Activated naive CD8-positive, alpha-beta T cell treated with anti-CD3 and anti-CD28 coated beads, Interleukin-2, amount 10 ng/mL, durations not matched to agents 7 days and 5 days (primary cell): ENCODE measurements around the gene HRG. TPM values are rescaled to one million over a fixed set of nuclear protein-coding genes. Genes with fewer than 3 reads are reported as not detected.
"Not testable (repeated sequence)": the region's sequence is repeated elsewhere in the genome, so short reads cannot be mapped to it uniquely, and the experiment has no call there.

ENCODE experiments used
- ATAC-seq: fragments of 150-1000 bp; cut with Tn5 transposase; one replicate; pipeline ENCODE4 v1.10.0; 2021; ENCODE audit warnings: low read depth, moderate library complexity
- POLR2A ChIA-PET: fragments of 350-600 bp; sonication (Branson Sonifier 250); formaldehyde crosslinking; loops from one replicate; lab custom pipeline; 2021; ENCODE audit warnings: antibody characterized with exemption; lab: Charles Lee
- DNase-seq: peaks from one replicate; pipeline ENCODE4 v3.0.0; 2021
- H3K27ac Mint-ChIP-seq: one replicate; pipeline ENCODE4 v1.8.0; 2022; ENCODE audit warnings: mild to moderate bottlenecking, mixed read lengths
- H3K27me3 Mint-ChIP-seq: one replicate; pipeline ENCODE4 v1.8.0; 2022; ENCODE audit warnings: mild to moderate bottlenecking, moderate library complexity, mixed read lengths
- H3K36me3 Mint-ChIP-seq: one replicate; pipeline ENCODE4 v1.8.0; 2021; ENCODE audit warnings: mild to moderate bottlenecking, mixed read lengths
- H3K4me1 Mint-ChIP-seq: one replicate; pipeline ENCODE4 v1.8.0; 2021; ENCODE audit warnings: mixed read lengths
- H3K4me3 Mint-ChIP-seq: one replicate; pipeline ENCODE4 v1.8.0; 2022; ENCODE audit warnings: mild to moderate bottlenecking, moderate library complexity, mixed read lengths
- H3K9me3 Mint-ChIP-seq: one replicate; pipeline ENCODE4 v1.8.0; 2021; ENCODE audit warnings: mixed read lengths
- total RNA-seq, 2 experiments: library from RNA; stranded (reverse); gene quantifications; one replicate each; pipeline ENCODE4 v1.2.3, GENCODE V29; 2021

Gene HRG
- total RNA-seq, 2 experiments from 2014 or later: not detected

DNA sequence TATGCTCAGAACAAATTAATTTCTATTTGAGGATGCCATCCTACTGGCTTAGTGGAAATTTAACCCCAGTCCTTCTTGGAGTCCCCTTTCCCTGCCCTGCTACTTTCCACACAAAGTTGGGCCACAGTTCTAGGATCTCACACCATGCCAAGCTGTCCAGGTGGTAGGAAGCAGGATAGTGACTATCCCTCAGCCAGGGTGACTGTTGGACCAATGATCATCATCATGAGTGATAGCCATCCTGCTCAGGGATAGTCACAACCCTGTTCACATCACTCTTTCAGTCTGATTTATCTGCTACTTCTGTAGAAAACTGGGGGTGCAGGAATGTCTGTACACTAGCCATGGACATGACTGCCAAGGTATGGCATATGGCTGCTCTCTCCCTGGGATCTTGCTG lies 12.8 kb downstream of the HRG start:
- Mint-ChIP-seq H3K4me3 (no peak overlapping the region), H3K27ac (no peak overlapping the region), H3K9me3 (peaks cover 1% of the 10 kb centered on the region), H3K36me3 (no peaks in the 10 kb centered on the region), H3K27me3 (peaks cover 65% of the 10 kb centered on the region), H3K4me1 (no peaks in the 10 kb centered on the region)
- POLR2A ChIA-PET: no interaction called here
- DNase-seq: no peak
- no peak for ATAC-seq

DNA sequence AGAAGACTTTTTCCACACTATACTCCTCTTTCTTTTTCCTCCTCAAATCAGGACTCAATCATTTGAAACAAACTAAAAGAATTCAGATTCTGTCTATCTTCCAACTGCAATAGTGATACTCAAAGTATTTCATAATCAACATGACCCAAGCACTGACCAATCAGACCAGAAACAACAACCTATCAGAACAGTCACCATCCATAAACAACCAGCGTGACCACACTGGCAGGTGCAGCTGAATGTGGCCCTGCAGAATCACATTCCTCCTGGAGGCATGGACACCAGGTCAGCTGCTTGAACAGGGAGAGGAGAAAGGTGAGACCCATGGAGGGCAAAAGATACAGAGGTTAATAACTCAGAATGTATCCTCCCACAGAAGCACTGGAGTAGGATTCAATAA lies 13.3 kb downstream of the HRG start:
- H3K9me3 Mint-ChIP-seq: peaks cover 1% of the 10 kb centered on the region
- H3K36me3 Mint-ChIP-seq: no peaks in the 10 kb centered on the region
- ATAC-seq (no peak), DNase-seq (no peak)
- POLR2A ChIA-PET: no interaction called here
- no peak overlapping the region for H3K27ac Mint-ChIP-seq
- H3K4me1 Mint-ChIP-seq: no peaks in the 10 kb centered on the region
- peaks cover 60% of the 10 kb centered on the region for H3K27me3 Mint-ChIP-seq
- no peak overlapping the region for H3K4me3 Mint-ChIP-seq

DNA sequence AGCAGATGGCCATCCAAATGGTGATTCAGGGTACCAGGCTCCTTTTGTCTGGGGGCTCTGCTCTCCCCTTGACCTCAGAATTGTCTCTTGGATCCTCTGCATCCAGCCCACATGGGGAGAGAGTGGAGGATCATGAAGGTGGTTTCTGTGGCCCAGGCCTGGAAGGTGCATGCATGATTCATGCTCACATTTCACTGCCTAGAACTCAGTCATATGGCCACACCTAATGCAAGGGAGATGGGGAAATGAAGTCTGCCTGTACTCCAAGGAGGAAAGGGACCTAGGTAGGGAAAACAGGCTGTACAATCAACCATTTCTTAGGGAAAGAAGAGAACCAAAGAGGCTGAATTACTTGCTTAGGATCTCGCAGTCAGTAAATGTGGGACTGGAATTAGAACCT lies 15.1 kb downstream of the HRG start:
- ATAC-seq (no peak), DNase-seq (no peak)
- Mint-ChIP-seq H3K4me3 (no peak overlapping the region), H3K4me1 (no peaks in the 10 kb centered on the region), H3K27ac (no peak overlapping the region), H3K27me3 (peaks cover 57% of the 10 kb centered on the region), H3K9me3 (peaks cover 13% of the 10 kb centered on the region), H3K36me3 (peaks cover 4% of the 10 kb centered on the region)
- POLR2A ChIA-PET: no interaction called here

DNA sequence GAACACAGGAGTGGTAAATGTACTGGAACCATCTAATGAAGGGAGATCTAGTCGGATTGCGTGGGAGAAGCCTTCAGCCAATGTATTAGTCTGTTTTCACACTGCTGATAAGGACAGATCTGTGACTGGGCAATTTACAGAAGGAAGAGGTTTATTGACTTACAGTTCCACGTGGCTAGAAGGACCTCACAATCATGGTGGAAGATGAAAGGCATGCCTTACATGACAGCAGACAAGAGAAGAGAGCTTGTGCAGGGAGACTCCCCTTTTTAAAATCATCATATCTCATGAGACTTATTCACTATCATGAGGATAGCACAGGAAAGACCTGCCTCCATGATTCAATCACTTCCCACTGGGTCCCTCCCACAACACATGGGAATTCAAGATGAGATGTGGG lies 17.0 kb downstream of the HRG start:
- Mint-ChIP-seq H3K9me3 (peaks cover 16% of the 10 kb centered on the region), H3K36me3 (peaks cover 4% of the 10 kb centered on the region), H3K4me3 (no peak overlapping the region), H3K4me1 (peaks cover 5% of the 10 kb centered on the region), H3K27ac (no peak overlapping the region), H3K27me3 (peaks cover 42% of the 10 kb centered on the region)
- ATAC-seq: no peak
- POLR2A ChIA-PET: interaction anchor here (0.6 kb wide), 1 partner anchor 132 kb away, joined by 3 read pairs; no protein-coding TSS in a partner anchor
- DNase-seq: no peak

DNA sequence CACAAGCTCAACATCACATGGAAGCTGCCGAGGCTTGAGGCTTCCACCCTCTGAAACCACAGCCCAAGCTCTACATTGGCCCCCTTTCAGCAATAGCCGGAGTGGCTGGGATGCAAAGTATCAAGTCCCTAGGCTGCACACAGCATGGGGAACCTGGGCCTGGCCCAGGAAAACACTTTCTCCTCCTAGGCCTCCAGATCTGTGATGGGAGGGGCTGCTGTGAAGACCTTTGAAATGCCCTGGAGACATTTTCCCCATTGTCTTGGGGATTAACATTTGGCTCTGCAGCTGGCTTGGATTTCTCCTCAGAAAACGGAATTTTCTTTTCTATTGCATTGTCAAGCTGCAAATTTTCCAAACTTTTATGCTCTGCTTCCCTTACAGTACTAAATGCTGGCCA lies 18.2 kb downstream of the HRG start:
- DNase-seq (no peak), ATAC-seq (no peak)
- Mint-ChIP-seq H3K4me3 (no peak overlapping the region), H3K36me3 (peaks cover 4% of the 10 kb centered on the region), H3K27me3 (peaks cover 41% of the 10 kb centered on the region), H3K9me3 (peaks cover 16% of the 10 kb centered on the region), H3K27ac (no peak overlapping the region), H3K4me1 (peaks cover 5% of the 10 kb centered on the region)
- POLR2A ChIA-PET: no interaction called here

DNA sequence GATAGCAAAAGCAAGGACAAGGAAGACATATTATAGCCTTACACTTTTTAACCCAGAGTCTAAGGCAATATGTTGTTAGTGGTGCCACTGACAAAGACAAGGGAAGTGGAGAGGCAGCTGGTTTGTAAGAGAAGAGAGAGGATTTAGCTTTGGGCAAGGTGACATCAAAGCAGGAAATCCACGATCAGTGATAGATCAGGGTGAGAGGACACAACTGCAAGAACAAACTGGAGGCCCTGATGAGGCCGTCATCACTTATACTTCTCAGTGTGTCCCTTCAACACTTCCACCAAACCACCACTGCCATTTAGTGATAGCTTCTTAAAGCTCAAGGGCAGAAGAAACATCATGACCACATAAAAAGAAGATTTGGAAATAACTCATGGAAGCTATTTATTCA lies 20.7 kb downstream of the HRG start:
- H3K4me3 Mint-ChIP-seq, DNase-seq, POLR2A ChIA-PET: not testable (repeated sequence)

DNA sequence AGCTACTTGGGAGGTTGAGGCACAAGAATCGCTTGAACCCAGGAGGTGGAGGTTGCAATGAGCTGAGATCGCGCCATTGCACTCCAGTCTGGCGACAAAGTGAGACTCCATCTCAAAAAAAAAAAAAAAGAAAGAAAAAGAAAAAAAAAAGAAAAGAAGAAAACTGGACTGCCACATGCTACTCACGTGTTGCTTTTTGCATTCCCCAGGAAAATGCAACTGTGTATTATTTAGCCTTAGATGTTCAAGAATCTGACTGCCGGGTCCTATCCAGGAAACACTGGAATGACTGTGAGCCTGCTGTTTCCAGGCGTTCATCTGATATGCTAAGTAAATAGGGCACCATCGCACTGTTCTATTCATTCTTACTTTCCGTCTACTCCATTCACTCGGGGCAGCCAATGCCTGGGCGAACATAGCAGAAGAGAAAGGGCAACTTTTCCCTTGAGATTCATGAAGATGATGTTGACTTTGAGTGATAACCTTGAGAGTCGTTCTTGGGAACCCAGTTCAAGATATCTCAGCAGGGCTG lies 21.4 kb downstream of the HRG start:
- ATAC-seq (no peak), DNase-seq (no peak)
- Mint-ChIP-seq H3K4me3 (no peak overlapping the region), H3K4me1 (peaks cover 6% of the 10 kb centered on the region), H3K36me3 (peaks cover 4% of the 10 kb centered on the region), H3K27ac (no peak overlapping the region), H3K27me3 (peaks cover 38% of the 10 kb centered on the region), H3K9me3 (peaks cover 16% of the 10 kb centered on the region)
- POLR2A ChIA-PET: no interaction called here

More for the DNA sequence above, 20.7 kb downstream of the HRG start:
- H3K27ac Mint-ChIP-seq, ATAC-seq, H3K36me3 Mint-ChIP-seq, H3K4me1 Mint-ChIP-seq: not testable (repeated sequence)
- Mint-ChIP-seq H3K27me3 (peaks cover 34% of the 10 kb centered on the region), H3K9me3 (peaks cover 16% of the 10 kb centered on the region)

- H3K9me3 Mint-ChIP-seq, ATAC-seq, DNase-seq, H3K36me3 Mint-ChIP-seq, H3K4me3 Mint-ChIP-seq, H3K4me1 Mint-ChIP-seq, POLR2A ChIA-PET, H3K27ac Mint-ChIP-seq: not testable (repeated sequence)
- H3K27me3 Mint-ChIP-seq: peaks cover 38% of the 10 kb centered on the region
These were observed 24.5 kb downstream of the HRG start for GRCh38 chr3:186690304-186690703.

GRCh38 chr3:186691676-186692075 lies 25.9 kb downstream of the HRG start:
- H3K4me3 Mint-ChIP-seq: no peak overlapping the region
- peaks cover 3% of the 10 kb centered on the region for H3K4me1 Mint-ChIP-seq
- DNase-seq (no peak), ATAC-seq (no peak)
- H3K27ac Mint-ChIP-seq: no peak overlapping the region
- H3K36me3 Mint-ChIP-seq: no peaks in the 10 kb centered on the region
- peaks cover 2% of the 10 kb centered on the region for H3K9me3 Mint-ChIP-seq
- H3K27me3 Mint-ChIP-seq: peaks cover 31% of the 10 kb centered on the region
- POLR2A ChIA-PET: no interaction called here

DNA sequence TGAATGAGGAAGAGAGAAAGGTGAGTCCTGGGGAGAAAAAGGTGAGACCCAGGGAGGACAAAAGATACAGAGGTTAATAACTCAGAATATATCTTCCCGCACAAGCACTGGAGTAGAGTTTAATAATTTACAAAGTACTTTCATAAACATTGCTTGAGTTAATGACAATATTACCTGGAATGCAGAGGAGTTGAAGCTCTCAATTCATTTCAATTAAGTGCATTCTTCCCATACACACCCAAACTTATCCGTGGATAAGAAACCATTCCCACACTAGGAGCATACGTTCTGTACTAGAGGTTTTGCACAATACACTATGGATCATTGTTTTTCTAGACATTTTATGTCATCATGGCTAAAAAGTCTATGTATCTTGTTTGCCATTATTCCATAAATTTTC lies 28.0 kb downstream of the HRG start:
- H3K27ac Mint-ChIP-seq: no peak overlapping the region

GRCh38 chr3:186694288-186695032 lies 28.6 kb downstream of the HRG start:
- no peak overlapping the region for H3K4me3 Mint-ChIP-seq
- no peaks in the 10 kb centered on the region for H3K9me3 Mint-ChIP-seq
- DNase-seq (no peak), ATAC-seq (no peak)
- peaks cover 1% of the 10 kb centered on the region for H3K4me1 Mint-ChIP-seq
- H3K36me3 Mint-ChIP-seq: no peaks in the 10 kb centered on the region
- POLR2A ChIA-PET: no interaction called here
- H3K27ac Mint-ChIP-seq: no peak overlapping the region
- peaks cover 29% of the 10 kb centered on the region for H3K27me3 Mint-ChIP-seq

More for the DNA sequence above, 28.0 kb downstream of the HRG start:
- Mint-ChIP-seq H3K27me3 (peaks cover 28% of the 10 kb centered on the region), H3K4me1 (peaks cover 1% of the 10 kb centered on the region), H3K9me3 (no peaks in the 10 kb centered on the region), H3K36me3 (no peaks in the 10 kb centered on the region), H3K4me3 (no peak overlapping the region)
- POLR2A ChIA-PET: no interaction called here
- DNase-seq (no peak), ATAC-seq (no peak)

DNA sequence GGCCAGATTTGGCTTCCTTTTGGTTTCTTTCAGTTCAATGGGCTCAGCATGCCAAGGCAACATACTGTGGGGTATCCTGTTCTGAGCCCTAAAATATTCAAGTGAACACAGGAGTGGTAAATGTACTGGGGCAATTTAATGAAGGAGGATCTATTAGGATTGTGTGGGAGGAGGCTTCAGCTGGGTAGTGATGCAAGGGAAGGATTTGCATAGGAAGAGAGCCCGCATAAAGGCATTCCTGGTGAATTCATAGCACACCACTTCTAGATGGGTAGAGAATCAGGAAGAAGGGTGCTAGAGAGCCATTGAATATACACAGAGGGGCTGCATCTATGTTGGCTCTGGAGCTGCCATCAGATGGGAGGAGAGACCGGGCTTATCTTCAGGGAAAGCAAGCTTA lies 30.7 kb downstream of the HRG start:
- no peaks in the 10 kb centered on the region for H3K4me1 Mint-ChIP-seq
- ATAC-seq: no peak
- no peaks in the 10 kb centered on the region for H3K36me3 Mint-ChIP-seq

DNA sequence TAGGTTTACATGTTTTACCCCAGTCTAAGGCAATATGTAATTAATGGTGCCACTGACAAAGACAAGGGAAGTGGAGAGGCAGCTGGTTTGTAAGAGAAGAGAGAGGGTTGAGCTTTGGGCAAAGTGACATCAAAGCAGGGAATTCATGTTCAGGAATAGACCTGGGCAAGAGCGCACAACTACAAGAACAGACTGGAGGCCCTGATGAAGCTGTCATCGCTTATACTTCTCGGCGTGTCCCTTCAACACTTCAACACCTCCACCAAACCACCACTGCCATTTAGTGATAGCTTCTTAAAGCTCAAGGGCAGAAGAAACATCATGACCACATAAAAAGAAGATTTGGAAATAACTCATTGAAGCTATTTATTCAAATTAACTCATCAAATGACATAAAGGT lies 31.7 kb downstream of the HRG start:
- Mint-ChIP-seq H3K4me3 (no peak overlapping the region), H3K4me1 (no peaks in the 10 kb centered on the region), H3K27ac (no peak overlapping the region), H3K9me3 (no peaks in the 10 kb centered on the region), H3K36me3 (no peaks in the 10 kb centered on the region), H3K27me3 (peaks cover 25% of the 10 kb centered on the region)
- ATAC-seq (no peak), DNase-seq (no peak)
- POLR2A ChIA-PET: interaction anchor here (1.3 kb wide), 1 partner anchor 86 kb away, joined by 3 read pairs; no protein-coding TSS in a partner anchor

More for the DNA sequence above, 30.7 kb downstream of the HRG start:
- H3K27me3 Mint-ChIP-seq: peaks cover 34% of the 10 kb centered on the region
- no peaks in the 10 kb centered on the region for H3K9me3 Mint-ChIP-seq
- POLR2A ChIA-PET: interaction anchor here (1.3 kb wide), 1 partner anchor 87 kb away, joined by 3 read pairs; no protein-coding TSS in a partner anchor
- no peak overlapping the region for H3K4me3 Mint-ChIP-seq
- no peak for DNase-seq
- H3K27ac Mint-ChIP-seq: no peak overlapping the region

- Mint-ChIP-seq H3K9me3 (no peaks in the 10 kb centered on the region), H3K4me3 (no peak overlapping the region), H3K36me3 (no peaks in the 10 kb centered on the region), H3K27me3 (peaks cover 35% of the 10 kb centered on the region), H3K4me1 (no peaks in the 10 kb centered on the region), H3K27ac (no peak overlapping the region)
- ATAC-seq: no peak
- POLR2A ChIA-PET: no interaction called here
- DNase-seq: no peak
These were observed 34.5 kb downstream of the HRG start for GRCh38 chr3:186700267-186700666.
